Testis (tissue), 2 donors: ENCODE measurements around the gene DCTN3.

Source experiments
- CTCF ChIP-seq, 3 experiments: fragments of 450-650 bp in 2 of 3; fragments of 200-600 bp in 1 of 3; sonication (generic) in 1 of 3; IDR thresholded peaks; one replicate each; pipeline ENCODE4 v1.5.1; 2016 to 2019; ENCODE audit warnings: antibody characterized with exemption in 3 of 3, mild to moderate bottlenecking in 2 of 3, moderate library complexity in 1 of 3
- POLR2A ChIP-seq: fragments of 450-650 bp; IDR thresholded peaks from one replicate; pipeline ENCODE4 v1.6.1; 2017; ENCODE audit warnings: antibody characterized with exemption, mild to moderate bottlenecking, moderate library complexity

GRCh38 chr9:34565856-34566255 is 54.4 kb downstream of the DCTN3 start:
- TF ChIP-seq POLR2A (no peak), CTCF (IDR thresholded peaks at IDR 0.05) (no peak)
